Astrocyte (in vitro differentiated cells and primary cell): Measurements from ENCODE around the gene MEAF6. TPM values are rescaled to one million over a fixed set of nuclear protein-coding genes. Genes with fewer than 3 reads are reported as not detected.
"Not testable (repeated sequence)": the region's sequence is repeated elsewhere in the genome, so short reads cannot be mapped to it uniquely, and the experiment has no call there.

Experiments
- DNase-seq: peaks from one replicate; pipeline ENCODE4 v3.0.0-alpha.2; 2010; ENCODE audit warnings: low read depth
- FAIRE-seq: peaks from 2 replicates; lab custom pipeline; 2011; peaks lifted over from hg19 to GRCh38; lab: Jason Lieb, UNC
- H2AFZ ChIP-seq: 2 replicates; pipeline ENCODE4 v1.6.0; 2012; ENCODE audit warnings: low read depth, low read length, inconsistent platforms
- H3K27ac ChIP-seq: 2 replicates; pipeline ENCODE4 v1.5.1; 2011; ENCODE audit warnings: low read depth, low read length, inconsistent platforms
- H3K27me3 ChIP-seq: 2 replicates; pipeline ENCODE4 v1.6.0; 2011; ENCODE audit warnings: low read length, inconsistent platforms; ENCODE audit not compliant: insufficient read depth
- H3K36me3 ChIP-seq: 2 replicates; pipeline ENCODE4 v1.5.1; 2011; ENCODE audit warnings: low read length, inconsistent platforms; ENCODE audit not compliant: insufficient read depth
- H3K4me1 ChIP-seq: 2 replicates; pipeline ENCODE4 v1.5.1; 2011; ENCODE audit warnings: low read length, inconsistent platforms; ENCODE audit not compliant: insufficient read depth
- H3K4me2 ChIP-seq: 2 replicates; pipeline ENCODE4 v1.6.0; 2012; ENCODE audit warnings: low read length, inconsistent platforms
- H3K4me3 ChIP-seq: 2 replicates; pipeline ENCODE4 v1.5.1; 2011; ENCODE audit warnings: low read depth, mild to moderate bottlenecking, low read length, inconsistent platforms; ENCODE audit not compliant: insufficient read depth
- H3K79me2 ChIP-seq: 2 replicates; pipeline ENCODE4 v1.6.0; 2012; ENCODE audit warnings: mild to moderate bottlenecking, low read length, inconsistent platforms; ENCODE audit not compliant: insufficient read depth
- H3K9ac ChIP-seq: 2 replicates; pipeline ENCODE4 v1.6.0; 2012; ENCODE audit warnings: mild to moderate bottlenecking, low read length, inconsistent platforms
- H3K9me3 ChIP-seq: 2 replicates; pipeline ENCODE4 v1.5.1; 2012; ENCODE audit warnings: low read depth, mild to moderate bottlenecking, low read length, inconsistent platforms; ENCODE audit not compliant: insufficient read depth
- H4K20me1 ChIP-seq: 2 replicates; pipeline ENCODE4 v1.6.0; 2012; ENCODE audit warnings: low read length, inconsistent platforms; ENCODE audit not compliant: insufficient read depth
- H3K27ac Mint-ChIP-seq: one replicate; pipeline ENCODE4 v1.8.0; 2021; ENCODE audit warnings: mild to moderate bottlenecking, mixed read lengths; ENCODE audit not compliant: unreplicated experiment
- H3K27me3 Mint-ChIP-seq: one replicate; pipeline ENCODE4 v1.8.0; 2021; ENCODE audit warnings: low read depth, mixed read lengths; ENCODE audit not compliant: unreplicated experiment
- H3K36me3 Mint-ChIP-seq: one replicate; pipeline ENCODE4 v1.8.0; 2021; ENCODE audit warnings: low read depth, mixed read lengths; ENCODE audit not compliant: unreplicated experiment
- H3K4me1 Mint-ChIP-seq: one replicate; pipeline ENCODE4 v1.8.0; 2021; ENCODE audit warnings: low read depth, mixed read lengths; ENCODE audit not compliant: unreplicated experiment
- H3K4me3 Mint-ChIP-seq: one replicate; pipeline ENCODE4 v1.8.0; 2021; ENCODE audit warnings: mild to moderate bottlenecking, moderate library complexity, mixed read lengths; ENCODE audit not compliant: unreplicated experiment
- H3K9me3 Mint-ChIP-seq: one replicate; pipeline ENCODE4 v1.8.0; 2021; ENCODE audit warnings: mild to moderate bottlenecking, mixed read lengths; ENCODE audit not compliant: unreplicated experiment
- CTCF ChIP-seq: IDR thresholded peaks from 2 replicates; pipeline ENCODE4 v1.5.1; 2011; ENCODE audit warnings: low read depth, mild to moderate bottlenecking, inconsistent platforms, low read length, moderate library complexity; ENCODE audit not compliant: insufficient read depth
- EZH2 ChIP-seq: IDR thresholded peaks from 2 replicates; pipeline ENCODE4 v1.6.1; 2012; ENCODE audit warnings: mild to moderate bottlenecking, low read length, inconsistent platforms; ENCODE audit not compliant: insufficient read depth
- total RNA-seq: library from RNA; stranded (reverse); gene quantifications from 2 replicates; pipeline ENCODE4 v1.2.1, GENCODE V29; 2021

The MEAF6 gene
- total RNA-seq, 1 donor from 2014 or later: 49.0 TPM

GRCh38 chr1:37519613-37520012, 5.0 kb upstream of the MEAF6 start:
- no peak overlapping the region for H3K27ac ChIP-seq
- Mint-ChIP-seq H3K4me3 (no peak overlapping the region), H3K9me3 (no peaks in the 10 kb centered on the region), H3K27me3 (no peaks in the 10 kb centered on the region), H3K27ac (no peak overlapping the region), H3K4me1 (peaks cover 3% of the 10 kb centered on the region), H3K36me3 (peaks cover 2% of the 10 kb centered on the region)
- H3K36me3 ChIP-seq: no peaks in the 10 kb centered on the region
- peaks cover 5% of the 10 kb centered on the region for H3K4me1 ChIP-seq
- no peaks in the 10 kb centered on the region for H4K20me1 ChIP-seq
- no peak overlapping the region for H2AFZ ChIP-seq
- no peak overlapping the region for H3K4me2 ChIP-seq
- DNase-seq (no peak), FAIRE-seq (no peak)
- TF ChIP-seq CTCF: no peak
- no peak for TF ChIP-seq EZH2
- no peaks in the 10 kb centered on the region for H3K27me3 ChIP-seq
- no peaks in the 10 kb centered on the region for H3K79me2 ChIP-seq
- no peak overlapping the region for H3K4me3 ChIP-seq
- H3K9me3 ChIP-seq: no peaks in the 10 kb centered on the region
- no peak overlapping the region for H3K9ac ChIP-seq

GRCh38 chr1:37518929-37519328, 4.4 kb upstream of the MEAF6 start:
- not testable (repeated sequence) for H3K27ac Mint-ChIP-seq, FAIRE-seq, H3K36me3 Mint-ChIP-seq, H4K20me1 ChIP-seq, H3K27ac ChIP-seq, H3K27me3 Mint-ChIP-seq, H3K79me2 ChIP-seq, H3K4me3 ChIP-seq, H3K9ac ChIP-seq, H3K4me1 ChIP-seq, H3K4me2 ChIP-seq, H3K4me1 Mint-ChIP-seq, H3K9me3 Mint-ChIP-seq, H2AFZ ChIP-seq, H3K36me3 ChIP-seq, H3K27me3 ChIP-seq, DNase-seq, H3K9me3 ChIP-seq, H3K4me3 Mint-ChIP-seq

- not testable (repeated sequence) for H3K79me2 ChIP-seq, H3K27ac Mint-ChIP-seq, H3K27ac ChIP-seq, DNase-seq, H3K4me3 ChIP-seq, H3K4me2 ChIP-seq, H3K4me1 Mint-ChIP-seq, H3K9me3 Mint-ChIP-seq, H3K36me3 ChIP-seq, FAIRE-seq, H3K27me3 Mint-ChIP-seq, H2AFZ ChIP-seq, H3K4me3 Mint-ChIP-seq, H3K36me3 Mint-ChIP-seq, H3K9me3 ChIP-seq, H3K27me3 ChIP-seq, H4K20me1 ChIP-seq, H3K9ac ChIP-seq
- H3K4me1 ChIP-seq: peaks cover 11% of the 10 kb centered on the region
Observed at GRCh38 chr1:37518241-37518640, 3.7 kb upstream of the MEAF6 start.

GRCh38 chr1:37517569-37517968, 3.0 kb upstream of the MEAF6 start:
- no peak overlapping the region for H3K4me3 ChIP-seq
- TF ChIP-seq EZH2: no peak
- no peak for TF ChIP-seq CTCF
- Mint-ChIP-seq H3K4me1 (peaks cover 5% of the 10 kb centered on the region), H3K4me3 (no peak overlapping the region), H3K9me3 (no peaks in the 10 kb centered on the region), H3K27me3 (no peaks in the 10 kb centered on the region), H3K36me3 (peaks cover 2% of the 10 kb centered on the region), H3K27ac (no peak overlapping the region)
- no peak overlapping the region for H3K27ac ChIP-seq
- H3K9me3 ChIP-seq: no peaks in the 10 kb centered on the region
- H3K4me1 ChIP-seq: peaks cover 13% of the 10 kb centered on the region
- peaks cover 1% of the 10 kb centered on the region for H3K36me3 ChIP-seq
- H4K20me1 ChIP-seq: peaks cover 13% of the 10 kb centered on the region
- H3K9ac ChIP-seq: no peak overlapping the region
- no peak overlapping the region for H2AFZ ChIP-seq
- FAIRE-seq: no peak
- no peak overlapping the region for H3K4me2 ChIP-seq
- DNase-seq: no peak
- no peaks in the 10 kb centered on the region for H3K27me3 ChIP-seq
- H3K79me2 ChIP-seq: peaks cover 16% of the 10 kb centered on the region
